ENCODE measurements around the gene CAPZB.

DNA sequence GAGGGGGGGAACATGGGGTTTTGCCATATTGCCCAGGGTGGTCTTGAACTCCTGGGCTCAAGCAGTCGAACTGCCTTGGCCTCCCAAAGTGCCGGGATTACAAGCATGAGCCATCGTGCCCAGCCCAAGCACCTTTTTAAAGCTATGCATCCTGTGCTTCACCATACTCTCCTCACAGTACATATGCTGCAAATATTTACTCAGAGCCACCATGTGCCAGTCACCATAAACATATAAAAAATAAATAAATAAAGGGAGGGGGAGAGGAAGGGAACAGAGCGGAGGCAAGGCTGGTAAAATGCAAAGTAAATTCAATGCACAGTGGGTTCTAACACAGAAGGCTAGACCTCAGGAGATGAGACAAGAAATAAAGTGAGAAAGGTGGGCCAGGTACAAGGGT is 64.7 kb downstream of the CAPZB start:
- TF ChIP-seq, protein P1, sequence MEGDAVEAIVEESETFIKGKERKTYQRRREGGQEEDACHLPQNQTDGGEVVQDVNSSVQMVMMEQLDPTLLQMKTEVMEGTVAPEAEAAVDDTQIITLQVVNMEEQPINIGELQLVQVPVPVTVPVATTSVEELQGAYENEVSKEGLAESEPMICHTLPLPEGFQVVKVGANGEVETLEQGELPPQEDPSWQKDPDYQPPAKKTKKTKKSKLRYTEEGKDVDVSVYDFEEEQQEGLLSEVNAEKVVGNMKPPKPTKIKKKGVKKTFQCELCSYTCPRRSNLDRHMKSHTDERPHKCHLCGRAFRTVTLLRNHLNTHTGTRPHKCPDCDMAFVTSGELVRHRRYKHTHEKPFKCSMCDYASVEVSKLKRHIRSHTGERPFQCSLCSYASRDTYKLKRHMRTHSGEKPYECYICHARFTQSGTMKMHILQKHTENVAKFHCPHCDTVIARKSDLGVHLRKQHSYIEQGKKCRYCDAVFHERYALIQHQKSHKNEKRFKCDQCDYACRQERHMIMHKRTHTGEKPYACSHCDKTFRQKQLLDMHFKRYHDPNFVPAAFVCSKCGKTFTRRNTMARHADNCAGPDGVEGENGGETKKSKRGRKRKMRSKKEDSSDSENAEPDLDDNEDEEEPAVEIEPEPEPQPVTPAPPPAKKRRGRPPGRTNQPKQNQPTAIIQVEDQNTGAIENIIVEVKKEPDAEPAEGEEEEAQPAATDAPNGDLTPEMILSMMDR (IDR thresholded peaks at IDR 0.05; ENCODE audit: insufficient read depth, low read length, poor library complexity, severe bottlenecking): no peak
- TF ChIP-seq EZH2phosphoT487 (conservative IDR thresholded peaks at IDR 0.05; ENCODE audit: low read length): no peak
